ENCODE results near the gene CFAP97D2. TPM values are rescaled to one million over a fixed set of nuclear protein-coding genes. Genes with fewer than 3 reads are reported as not detected.
"Not testable (repeated sequence)": the region's sequence is repeated elsewhere in the genome, so short reads cannot be mapped to it uniquely, and the experiment has no call there.

CFAP97D2 gene
- total RNA-seq, 6 experiments from 2014 or later: not detected

DNA sequence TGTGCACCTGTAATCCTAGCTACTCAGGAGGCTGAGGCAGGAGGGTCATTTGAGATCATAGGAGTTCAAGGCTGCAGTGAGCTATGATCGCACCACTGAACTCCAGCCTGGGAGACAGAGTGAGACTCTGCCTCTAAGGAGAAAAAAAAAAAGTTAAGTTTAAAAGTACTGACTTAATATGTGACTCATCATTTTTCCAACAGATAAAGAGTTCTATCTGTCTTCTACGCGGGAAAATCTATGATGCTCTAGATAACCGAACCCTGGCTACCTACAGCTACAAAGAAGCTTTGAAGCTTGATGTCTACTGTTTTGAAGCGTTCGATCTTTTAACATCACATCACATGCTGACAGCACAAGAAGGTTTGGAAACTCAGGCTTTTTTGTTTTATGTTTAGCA is 62.9 kb downstream of the CFAP97D2 start:
- Histone ChIP-seq H3K9me3 (no peaks in the 10 kb centered on the region), H3K36me3 (peaks cover 0 to 98% (median 68%) of the 10 kb centered on the region in 4 donors), H3K4me1 (no peaks in the 10 kb centered on the region), H3K27ac (no peak overlapping the region), H3K27me3 (no peaks in the 10 kb centered on the region), H3K4me3 (no peak overlapping the region)
- ATAC-seq (no peak), DNase-seq (no peak)
- intact Hi-C loops (cut with DNase I): no loop called here
- no peak for TF ChIP-seq POLR2A (IDR thresholded peaks at IDR 0.05)
- TF ChIP-seq CTCF (IDR thresholded peaks at IDR 0.05): no peak
- WGBS (ENCODE audit: insufficient coverage, low coverage, low lambda C conversion rate, missing lambda C conversion rate): 97% methylated on average over 6 of the region's 6 CpGs

DNA sequence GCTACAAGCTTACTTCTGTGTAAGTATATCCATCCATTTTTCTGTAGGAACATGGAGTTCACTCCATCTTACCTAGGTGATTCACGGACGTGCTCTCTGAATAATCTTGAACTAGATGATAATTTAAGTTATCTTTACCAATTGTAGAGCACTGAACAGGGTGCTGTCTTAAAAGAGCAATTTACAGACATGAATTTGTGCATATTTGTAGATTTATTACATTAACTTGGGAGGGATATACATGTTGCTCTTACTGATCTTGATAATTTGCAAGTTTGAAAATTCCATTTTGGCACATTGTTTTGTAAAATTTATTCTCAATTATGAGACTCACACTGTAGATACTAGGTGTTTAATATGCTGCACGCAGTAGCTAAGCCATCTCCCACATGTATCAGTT is 64.9 kb downstream of the CFAP97D2 start:
- intact Hi-C loops (cut with DNase I): no loop called here
- no peak for ATAC-seq
- WGBS (ENCODE audit: insufficient coverage, low coverage, low lambda C conversion rate, missing lambda C conversion rate): 94% methylated on average over 3 of the region's 3 CpGs
- Histone ChIP-seq H3K4me3 (no peak overlapping the region), H3K4me1 (no peaks in the 10 kb centered on the region), H3K9me3 (no peaks in the 10 kb centered on the region), H3K27me3 (no peaks in the 10 kb centered on the region), H3K36me3 (peaks cover 0 to 100% (median 59%) of the 10 kb centered on the region in 4 donors), H3K27ac (no peak overlapping the region)
- TF ChIP-seq CTCF (IDR thresholded peaks at IDR 0.05): no peak
- TF ChIP-seq POLR2A (IDR thresholded peaks at IDR 0.05): no peak
- no peak for DNase-seq

DNA sequence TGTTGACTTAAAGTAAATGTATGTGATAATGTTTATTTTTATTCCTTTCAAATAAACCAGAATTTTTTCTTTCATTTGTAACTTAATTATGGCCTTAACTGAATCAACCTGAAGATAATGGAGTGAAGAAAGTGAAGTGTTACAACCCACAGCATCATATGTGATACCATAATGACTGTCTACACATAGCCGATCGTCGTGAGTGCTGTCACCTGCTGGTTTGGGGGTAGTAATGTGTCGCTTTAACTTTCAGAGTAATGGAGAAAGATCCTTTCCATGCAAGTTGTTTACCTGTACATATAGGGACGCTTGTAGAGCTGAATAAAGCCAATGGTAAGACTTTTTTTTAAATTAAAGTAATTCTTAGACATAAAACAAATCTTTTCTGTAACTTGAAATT is 65.6 kb downstream of the CFAP97D2 start:
- peaks cover 0 to 100% (median 53%) of the 10 kb centered on the region in 4 donors for H3K36me3 ChIP-seq
- H3K9me3 ChIP-seq: no peaks in the 10 kb centered on the region
- H3K27ac ChIP-seq: no peak overlapping the region
- H3K4me1 ChIP-seq: no peaks in the 10 kb centered on the region
- ATAC-seq (no peak), DNase-seq (no peak)
- H3K4me3 ChIP-seq: no peak overlapping the region
- 76% methylated on average over 5 of the region's 5 CpGs for WGBS (ENCODE audit: insufficient coverage, low coverage, low lambda C conversion rate, missing lambda C conversion rate)
- TF ChIP-seq POLR2A (IDR thresholded peaks at IDR 0.05) (no peak), CTCF (IDR thresholded peaks at IDR 0.05) (no peak)
- H3K27me3 ChIP-seq: no peaks in the 10 kb centered on the region
- intact Hi-C loops (cut with DNase I): no loop called here

DNA sequence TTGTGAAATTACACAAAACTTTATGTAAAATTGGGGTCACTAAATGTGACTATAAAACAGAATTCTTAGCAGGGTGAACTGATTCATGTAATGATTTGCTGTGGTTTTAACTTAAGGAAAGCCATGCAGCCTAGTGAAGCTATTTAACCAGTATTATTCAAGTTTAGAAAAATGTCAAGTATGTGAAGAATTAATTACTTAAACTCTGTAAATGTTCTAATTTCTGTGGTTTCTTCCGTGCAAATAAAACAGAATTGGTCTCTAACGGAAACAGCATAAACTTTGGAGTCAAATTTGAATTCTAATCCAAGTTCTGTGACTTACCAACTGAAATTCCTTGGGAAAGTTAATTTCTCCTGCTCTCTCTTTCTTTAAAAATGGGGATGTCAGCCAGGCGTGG is 69.0 kb downstream of the CFAP97D2 start:
- H3K27me3 ChIP-seq: no peaks in the 10 kb centered on the region
- H3K4me1 ChIP-seq: no peaks in the 10 kb centered on the region
- 80% methylated on average over 3 of the region's 3 CpGs for WGBS (ENCODE audit: insufficient coverage, low coverage, low lambda C conversion rate, missing lambda C conversion rate)
- H3K27ac ChIP-seq: no peak overlapping the region
- no peak overlapping the region for H3K4me3 ChIP-seq
- intact Hi-C loops (cut with DNase I): no loop called here
- H3K9me3 ChIP-seq: no peaks in the 10 kb centered on the region
- DNase-seq: no peak
- H3K36me3 ChIP-seq: peaks cover 0 to 85% (median 44%) of the 10 kb centered on the region in 4 donors
- no peak for ATAC-seq
- TF ChIP-seq POLR2A (IDR thresholded peaks at IDR 0.05) (no peak), CTCF (IDR thresholded peaks at IDR 0.05) (no peak)

GRCh38 chr13:114249077-114249476 is 70.0 kb downstream of the CFAP97D2 start:
- Histone ChIP-seq H3K4me3 (no peak overlapping the region), H3K4me1 (no peaks in the 10 kb centered on the region), H3K27me3 (no peaks in the 10 kb centered on the region), H3K36me3 (peaks cover 0 to 82% (median 40%) of the 10 kb centered on the region in 4 donors), H3K9me3 (no peaks in the 10 kb centered on the region), H3K27ac (no peak overlapping the region)
- intact Hi-C loops (cut with DNase I): no loop called here
- WGBS (ENCODE audit: insufficient coverage, low coverage, low lambda C conversion rate, missing lambda C conversion rate): 94% methylated on average over 7 of the region's 7 CpGs
- TF ChIP-seq POLR2A (IDR thresholded peaks at IDR 0.05): no peak
- TF ChIP-seq CTCF (IDR thresholded peaks at IDR 0.05): no peak
- ATAC-seq: no peak
- DNase-seq: no peak

GRCh38 chr13:114251639-114252440 is 72.8 kb downstream of the CFAP97D2 start:
- peak in 1 of 4 donors; percentile 64 for ATAC-seq
- intact Hi-C loops (cut with DNase I); H3K27me3 ChIP-seq; DNase-seq; H3K4me1 ChIP-seq; H3K9me3 ChIP-seq; H3K4me3 ChIP-seq; H3K27ac ChIP-seq: not testable (repeated sequence)
- WGBS (ENCODE audit: insufficient coverage, low coverage, low lambda C conversion rate, missing lambda C conversion rate): no CpG with 5 or more reads among the region's 1 CpG
- H3K36me3 ChIP-seq: peaks cover 0 to 81% (median 23%) of the 10 kb centered on the region in 4 donors

Measured in right lobe of liver (tissue), 6 donors.